HG03460 (cell line): ENCODE data around the gene RTL10.
A peak's percentile ranks its signal among the peaks of the same experiment; 100 is the strongest.

Source experiments
- ATAC-seq: cut with Tn5 transposase; IDR thresholded peaks from one replicate; pipeline ENCODE4 v1.9.1; 2021; ENCODE audit not compliant: unreplicated experiment

RTL10 gene

GRCh38 chr22:19854778-19855503, at the start of gene RTL10, which contains the start of gene GNB1L:
Gene RTL10, minus strand, starts transcription at chr22:19854874. Its CDS starts 2,613 bp downstream, at chr22:19852261.
Gene GNB1L, minus strand, starts transcription at chr22:19854874. Its CDS starts 33,519 bp downstream, at chr22:19821355.
- peak; percentile 77 for ATAC-seq

GRCh38 chr22:19904174-19904856, 49.6 kb upstream of the RTL10 start:
- ATAC-seq: no peak

- no peak for ATAC-seq
Observed at GRCh38 chr22:19903513-19903912, 48.8 kb upstream of the RTL10 start.

- ATAC-seq: no peak
Observed at GRCh38 chr22:19903031-19903430, 48.4 kb upstream of the RTL10 start.

- ATAC-seq: no peak
Observed at GRCh38 chr22:19902245-19902715, 47.6 kb upstream of the RTL10 start.

- ATAC-seq: no peak
Observed at GRCh38 chr22:19901577-19902244, 47.0 kb upstream of the RTL10 start.

GRCh38 chr22:19900707-19901436, 46.2 kb upstream of the RTL10 start:
- ATAC-seq: no peak

- ATAC-seq: no peak
Observed at GRCh38 chr22:19898831-19899567, 44.3 kb upstream of the RTL10 start.

GRCh38 chr22:19898145-19898544, 43.5 kb upstream of the RTL10 start:
- no peak for ATAC-seq

GRCh38 chr22:19897726-19898125, 43.1 kb upstream of the RTL10 start:
- no peak for ATAC-seq

- no peak for ATAC-seq
Observed at GRCh38 chr22:19896665-19897355, 42.1 kb upstream of the RTL10 start.

GRCh38 chr22:19895160-19895849, 40.6 kb upstream of the RTL10 start:
- ATAC-seq: no peak

- no peak for ATAC-seq
Observed at GRCh38 chr22:19893363-19893762, 38.7 kb upstream of the RTL10 start.

- ATAC-seq: no peak
Observed at GRCh38 chr22:19892925-19893324, 38.3 kb upstream of the RTL10 start.

- ATAC-seq: no peak
Observed at GRCh38 chr22:19892257-19892879, 37.7 kb upstream of the RTL10 start.

GRCh38 chr22:19891317-19892256, 36.9 kb upstream of the RTL10 start:
- ATAC-seq: peak; percentile 63

GRCh38 chr22:19890502-19891316, 36.0 kb upstream of the RTL10 start:
- ATAC-seq: no peak
